ENCODE results near the gene TAS2R50.

Gene TAS2R50

DNA sequence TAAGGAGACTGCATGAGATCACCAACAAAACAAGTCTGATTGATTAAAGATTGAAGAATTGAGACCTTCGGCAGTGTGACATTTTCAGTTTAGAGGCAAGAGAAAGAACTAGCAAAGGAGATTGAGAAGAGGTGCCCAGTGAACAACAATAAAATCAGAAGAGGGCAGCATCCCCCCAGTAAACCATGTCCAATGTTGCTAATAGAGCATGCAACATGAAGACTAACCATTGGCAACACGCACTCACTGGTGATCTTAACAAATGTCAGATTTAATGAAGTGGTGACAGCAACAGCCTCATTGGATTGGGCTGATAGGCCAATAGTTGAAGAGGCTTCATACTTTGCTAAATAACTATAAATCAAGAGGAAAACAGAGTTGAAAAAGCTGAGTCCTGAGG is 26.9 kb downstream of the TAS2R50 start:
- TF ChIP-seq LEF1 (IDR thresholded peaks at IDR 0.05; ENCODE audit: borderline replicate concordance) (no peak), L3MBTL2 (conservative IDR thresholded peaks at IDR 0.05) (no peak), ARNT (IDR thresholded peaks at IDR 0.05) (no peak), FOXA1 (IDR thresholded peaks at IDR 0.05) (no peak), TARDBP (IDR thresholded peaks at IDR 0.05) (no peak), SUZ12 (IDR thresholded peaks at IDR 0.05) (no peak), NFRKB (IDR thresholded peaks at IDR 0.05) (no peak), FOXM1 (IDR thresholded peaks at IDR 0.05; ENCODE audit: borderline replicate concordance) (no peak), BHLHE40 (IDR thresholded peaks at IDR 0.05; ENCODE audit: borderline replicate concordance) (no peak)
- TF ChIP-seq, protein P1, sequence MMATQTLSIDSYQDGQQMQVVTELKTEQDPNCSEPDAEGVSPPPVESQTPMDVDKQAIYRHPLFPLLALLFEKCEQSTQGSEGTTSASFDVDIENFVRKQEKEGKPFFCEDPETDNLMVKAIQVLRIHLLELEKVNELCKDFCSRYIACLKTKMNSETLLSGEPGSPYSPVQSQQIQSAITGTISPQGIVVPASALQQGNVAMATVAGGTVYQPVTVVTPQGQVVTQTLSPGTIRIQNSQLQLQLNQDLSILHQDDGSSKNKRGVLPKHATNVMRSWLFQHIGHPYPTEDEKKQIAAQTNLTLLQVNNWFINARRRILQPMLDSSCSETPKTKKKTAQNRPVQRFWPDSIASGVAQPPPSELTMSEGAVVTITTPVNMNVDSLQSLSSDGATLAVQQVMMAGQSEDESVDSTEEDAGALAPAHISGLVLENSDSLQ (IDR thresholded peaks at IDR 0.05) = no peak
- CTCF ChIA-PET = no interaction called here
- DNase-seq (ENCODE audit: extremely low spot score) = no peak
- POLR2A ChIA-PET = no interaction called here

DNA sequence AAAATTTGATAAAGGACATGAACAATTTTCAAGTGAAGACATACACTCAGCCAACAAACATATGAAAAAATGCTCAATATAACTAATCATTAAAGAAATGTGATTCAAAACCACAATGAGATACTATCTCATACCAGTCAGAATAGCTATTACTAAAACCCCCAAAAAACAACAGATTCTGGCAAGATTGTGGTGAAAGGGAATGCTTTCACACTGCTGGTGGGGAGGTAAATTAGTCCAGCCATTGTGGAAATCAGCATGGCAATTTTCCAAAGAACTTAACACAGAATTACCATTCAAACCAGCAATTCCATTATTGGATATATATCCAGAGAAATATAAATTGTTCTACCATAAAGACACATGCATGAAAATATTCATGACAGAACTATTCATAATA is 29.0 kb downstream of the TAS2R50 start:
- no peak for DNase-seq (ENCODE audit: extremely low spot score)
- POLR2A ChIA-PET = no interaction called here
- CTCF ChIA-PET = no interaction called here
- TF ChIP-seq SUZ12 (IDR thresholded peaks at IDR 0.05) (no peak), NFRKB (IDR thresholded peaks at IDR 0.05) (no peak), ELF4 (IDR thresholded peaks at IDR 0.05) (no peak), L3MBTL2 (conservative IDR thresholded peaks at IDR 0.05) (no peak), LEF1 (IDR thresholded peaks at IDR 0.05; ENCODE audit: borderline replicate concordance) (no peak)

GRCh38 chr12:10956085-10956484 is 30.6 kb downstream of the TAS2R50 start:
- POLR2A ChIA-PET = no interaction called here
- no peak for DNase-seq (ENCODE audit: extremely low spot score)
- no peak for TF ChIP-seq ARNT (IDR thresholded peaks at IDR 0.05)
- CTCF ChIA-PET = no interaction called here

DNA sequence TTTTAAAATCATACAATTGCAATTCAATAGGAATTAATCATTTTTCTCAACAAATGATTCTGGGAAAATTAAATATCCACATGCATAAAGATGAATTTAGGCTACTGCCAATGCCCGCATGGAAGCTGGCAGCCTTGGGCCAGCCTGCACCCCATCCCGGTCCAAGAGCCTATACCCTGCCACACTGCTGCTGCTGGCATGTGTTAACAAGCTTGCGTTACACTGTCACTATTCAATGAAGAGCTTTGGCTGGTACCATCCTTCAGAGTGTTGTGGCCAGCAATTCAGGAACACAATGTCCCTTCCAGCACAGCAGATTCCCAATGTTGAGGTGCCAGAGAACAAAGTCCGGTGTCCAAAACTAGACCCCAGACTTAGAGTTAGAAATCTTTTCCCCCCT is 34.1 kb downstream of the TAS2R50 start:
- POLR2A ChIA-PET = no interaction called here
- no peak for DNase-seq (ENCODE audit: extremely low spot score)
- TF ChIP-seq FOXM1 (IDR thresholded peaks at IDR 0.05; ENCODE audit: borderline replicate concordance) = no peak
- TF ChIP-seq SUZ12 (IDR thresholded peaks at IDR 0.05) = no peak
- no peak for TF ChIP-seq HDGF (IDR thresholded peaks at IDR 0.05; ENCODE audit: borderline replicate concordance)
- TF ChIP-seq L3MBTL2 (conservative IDR thresholded peaks at IDR 0.05) = no peak
- no peak for TF ChIP-seq SP1 (IDR thresholded peaks at IDR 0.05)
- TF ChIP-seq FOXK2 (IDR thresholded peaks at IDR 0.05) = no peak
- TF ChIP-seq ARNT (IDR thresholded peaks at IDR 0.05) = no peak
- no peak for TF ChIP-seq CTBP1 (IDR thresholded peaks at IDR 0.05; ENCODE audit: borderline replicate concordance)
- TF ChIP-seq LEF1 (IDR thresholded peaks at IDR 0.05; ENCODE audit: borderline replicate concordance) = no peak
- TF ChIP-seq BHLHE40 (IDR thresholded peaks at IDR 0.05; ENCODE audit: borderline replicate concordance) = no peak
- TF ChIP-seq TARDBP (IDR thresholded peaks at IDR 0.05) = no peak
- TF ChIP-seq NFRKB (IDR thresholded peaks at IDR 0.05) = no peak
- CTCF ChIA-PET = no interaction called here

- ChIA-PET POLR2A (no interaction called here), CTCF (no interaction called here)
- DNase-seq (ENCODE audit: extremely low spot score) = no peak
- no peak for TF ChIP-seq FOXM1 (IDR thresholded peaks at IDR 0.05; ENCODE audit: borderline replicate concordance)
- TF ChIP-seq TARDBP (IDR thresholded peaks at IDR 0.05) = no peak
- TF ChIP-seq, protein P1 (IDR thresholded peaks at IDR 0.05) = no peak
- no peak for TF ChIP-seq SUZ12 (IDR thresholded peaks at IDR 0.05)
- no peak for TF ChIP-seq FOXA1 (IDR thresholded peaks at IDR 0.05)
- TF ChIP-seq SP1 (IDR thresholded peaks at IDR 0.05) = no peak
- no peak for TF ChIP-seq LEF1 (IDR thresholded peaks at IDR 0.05; ENCODE audit: borderline replicate concordance)
- no peak for TF ChIP-seq ELF4 (IDR thresholded peaks at IDR 0.05)
- no peak for TF ChIP-seq NFRKB (IDR thresholded peaks at IDR 0.05)
- TF ChIP-seq ARNT (IDR thresholded peaks at IDR 0.05) = no peak
- no peak for TF ChIP-seq HDGF (IDR thresholded peaks at IDR 0.05; ENCODE audit: borderline replicate concordance)
- TF ChIP-seq FOXK2 (IDR thresholded peaks at IDR 0.05) = no peak
- no peak for TF ChIP-seq CTBP1 (IDR thresholded peaks at IDR 0.05; ENCODE audit: borderline replicate concordance)
- TF ChIP-seq L3MBTL2 (conservative IDR thresholded peaks at IDR 0.05) = no peak
Measured at GRCh38 chr12:10943167-10943566, 43.5 kb downstream of the TAS2R50 start.

DNA sequence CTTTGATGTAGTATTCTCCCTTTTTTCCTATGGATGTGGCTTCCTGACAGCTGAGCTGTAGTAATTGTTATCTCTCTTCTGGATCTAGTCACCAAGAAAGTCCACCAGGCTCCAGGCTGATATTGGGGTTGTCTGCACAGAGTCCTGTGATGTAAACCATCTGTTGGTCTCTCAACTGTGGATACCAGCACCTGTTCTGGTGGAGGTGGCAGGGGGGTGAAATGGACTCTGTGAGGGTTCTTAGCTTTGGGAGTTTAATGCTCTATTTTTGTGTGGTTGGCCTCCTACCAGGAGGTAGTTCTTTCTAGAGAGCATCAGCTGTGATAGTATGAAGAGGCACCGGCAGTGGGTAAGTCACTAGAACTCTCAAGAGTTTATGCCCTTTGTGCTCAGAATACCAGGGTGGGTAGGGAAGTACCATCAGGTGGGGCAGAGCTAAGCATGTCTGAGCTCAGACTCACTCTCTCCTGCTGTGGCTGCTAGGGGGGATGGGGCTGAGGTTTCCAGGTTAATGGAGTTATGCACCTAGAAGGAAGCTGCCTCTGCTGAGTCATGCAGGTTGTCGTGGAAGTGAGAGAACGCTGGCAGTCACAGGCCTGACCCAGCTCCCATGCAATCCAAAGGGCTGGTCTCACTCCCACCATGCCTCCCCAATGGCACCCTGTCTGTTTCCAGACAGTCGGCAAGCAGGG is 44.6 kb downstream of the TAS2R50 start:
- CTCF ChIA-PET = no interaction called here
- DNase-seq (ENCODE audit: extremely low spot score) = no peak
- TF ChIP-seq FOXK2 (IDR thresholded peaks at IDR 0.05) (no peak), NFRKB (IDR thresholded peaks at IDR 0.05) (no peak), HDGF (IDR thresholded peaks at IDR 0.05; ENCODE audit: borderline replicate concordance) (no peak), L3MBTL2 (conservative IDR thresholded peaks at IDR 0.05) (no peak), ARNT (IDR thresholded peaks at IDR 0.05) (no peak), ELF4 (IDR thresholded peaks at IDR 0.05) (no peak), FOXM1 (IDR thresholded peaks at IDR 0.05; ENCODE audit: borderline replicate concordance) (no peak), LEF1 (IDR thresholded peaks at IDR 0.05; ENCODE audit: borderline replicate concordance) (no peak), FOXA1 (IDR thresholded peaks at IDR 0.05) (no peak)
- POLR2A ChIA-PET = no interaction called here

DNA sequence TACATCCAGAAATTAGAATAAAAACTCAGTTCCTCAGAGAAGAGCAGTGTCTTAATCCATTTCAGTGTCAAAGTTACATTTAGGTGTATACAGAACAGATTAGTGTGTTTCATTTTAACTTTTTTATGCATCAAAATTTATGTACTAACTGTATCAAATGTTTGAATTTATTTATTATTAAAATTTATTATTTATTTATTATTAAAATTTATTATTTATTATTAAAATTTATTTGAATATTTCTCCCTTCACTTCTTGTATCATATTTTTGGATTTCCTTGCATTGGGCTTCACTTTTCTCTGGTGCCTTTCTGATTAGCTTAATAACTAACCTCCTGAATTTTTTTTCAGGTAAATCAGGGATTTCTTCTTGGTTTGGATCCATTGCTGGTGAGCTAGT is 45.3 kb downstream of the TAS2R50 start:
- TF ChIP-seq TARDBP (IDR thresholded peaks at IDR 0.05) = no peak
- no peak for DNase-seq (ENCODE audit: extremely low spot score)
- POLR2A ChIA-PET = no interaction called here
- CTCF ChIA-PET = no interaction called here

DNA sequence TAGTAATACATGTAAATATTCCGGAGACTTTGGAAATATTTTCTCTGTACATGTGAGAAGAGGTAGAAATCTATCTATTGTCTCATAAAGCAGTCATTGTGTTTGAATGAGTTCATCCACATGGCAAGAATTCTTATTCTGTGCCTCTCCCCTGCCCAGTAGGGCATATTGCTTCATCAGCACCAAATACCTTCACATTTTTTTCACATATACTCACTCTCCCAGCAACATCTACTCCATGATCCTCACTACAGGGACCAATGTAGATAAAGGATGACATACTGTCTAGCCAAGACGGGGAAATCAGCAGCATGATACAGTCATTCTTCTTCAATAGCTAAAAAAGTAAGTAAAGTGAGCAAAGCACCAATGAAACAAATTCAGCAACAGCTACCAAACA is 46.3 kb downstream of the TAS2R50 start:
- no peak for DNase-seq (ENCODE audit: extremely low spot score)
- ChIA-PET POLR2A (interaction anchor here (0.6 kb wide), 1 partner anchor 146 kb away, joined by 3 read pairs; no protein-coding TSS in a partner anchor), CTCF (no interaction called here)
- TF ChIP-seq NFRKB (IDR thresholded peaks at IDR 0.05) (no peak), HDGF (IDR thresholded peaks at IDR 0.05; ENCODE audit: borderline replicate concordance) (no peak), ARNT (IDR thresholded peaks at IDR 0.05) (no peak), CTBP1 (IDR thresholded peaks at IDR 0.05; ENCODE audit: borderline replicate concordance) (no peak), SUZ12 (IDR thresholded peaks at IDR 0.05) (no peak), FOXM1 (IDR thresholded peaks at IDR 0.05; ENCODE audit: borderline replicate concordance) (no peak), BHLHE40 (IDR thresholded peaks at IDR 0.05; ENCODE audit: borderline replicate concordance) (no peak), LEF1 (IDR thresholded peaks at IDR 0.05; ENCODE audit: borderline replicate concordance) (no peak), TARDBP (IDR thresholded peaks at IDR 0.05) (no peak), FOXK2 (IDR thresholded peaks at IDR 0.05) (no peak), L3MBTL2 (conservative IDR thresholded peaks at IDR 0.05) (no peak)
- TF ChIP-seq, protein P1 (IDR thresholded peaks at IDR 0.05) = no peak
